Inferior parietal cortex (tissue), 1 donor: ENCODE measurements around the gene C19orf85.
"Not testable (repeated sequence)": the region's sequence is repeated elsewhere in the genome, so short reads cannot be mapped to it uniquely, and the experiment has no call there.

Experiments
- DNase-seq: peaks from one replicate; pipeline ENCODE4 v3.0.0-alpha.2; 2016; ENCODE audit errors: extremely low spot score

The C19orf85 gene

DNA sequence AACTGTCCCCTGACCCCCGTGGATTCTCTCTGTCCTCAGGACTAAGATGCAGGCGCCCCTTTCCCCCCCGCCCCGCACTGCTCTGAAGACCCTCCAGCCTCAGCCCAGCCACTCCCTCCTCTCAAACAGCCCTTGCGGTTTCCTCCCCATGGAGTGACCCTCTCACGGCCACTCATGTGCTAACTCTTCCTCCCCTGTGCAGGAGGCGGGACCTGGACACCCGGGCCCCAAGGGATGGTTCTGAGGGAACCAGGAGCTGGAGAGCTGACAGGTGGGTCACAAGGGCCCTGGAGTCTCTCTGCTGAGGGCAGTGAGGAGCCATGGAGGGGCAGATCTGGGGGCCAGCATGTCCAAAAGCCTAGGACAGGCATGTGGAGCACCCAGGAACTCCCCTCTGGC lies 5.0 kb downstream of the C19orf85 start:
- no peak for DNase-seq

- no peak for DNase-seq
Measured at GRCh38 chr19:55457683-55458457, 6.7 kb downstream of the C19orf85 start.

DNA sequence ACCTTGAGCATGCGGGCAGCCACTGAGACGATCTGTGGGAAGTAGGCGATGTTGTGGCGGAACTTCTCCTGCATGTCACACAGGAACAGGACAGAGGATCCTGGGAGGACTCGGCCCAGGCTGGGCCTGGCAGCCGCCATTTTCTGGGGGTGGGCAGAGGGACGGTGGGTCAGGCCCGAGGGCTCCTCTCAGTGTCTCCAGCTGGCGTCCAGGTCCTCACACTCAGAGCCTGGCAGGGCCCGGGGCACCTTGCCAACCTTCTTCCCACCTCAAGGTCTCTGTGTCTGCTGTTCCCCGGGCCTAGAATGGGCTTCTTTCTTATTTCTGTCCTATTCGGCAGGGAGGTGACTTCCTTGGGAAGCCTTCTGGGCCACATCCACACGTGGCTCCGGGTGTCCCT lies 8.2 kb downstream of the C19orf85 start:
- no peak for DNase-seq

- DNase-seq, result no peak
Measured at GRCh38 chr19:55455576-55456235, 8.8 kb downstream of the C19orf85 start.

DNA sequence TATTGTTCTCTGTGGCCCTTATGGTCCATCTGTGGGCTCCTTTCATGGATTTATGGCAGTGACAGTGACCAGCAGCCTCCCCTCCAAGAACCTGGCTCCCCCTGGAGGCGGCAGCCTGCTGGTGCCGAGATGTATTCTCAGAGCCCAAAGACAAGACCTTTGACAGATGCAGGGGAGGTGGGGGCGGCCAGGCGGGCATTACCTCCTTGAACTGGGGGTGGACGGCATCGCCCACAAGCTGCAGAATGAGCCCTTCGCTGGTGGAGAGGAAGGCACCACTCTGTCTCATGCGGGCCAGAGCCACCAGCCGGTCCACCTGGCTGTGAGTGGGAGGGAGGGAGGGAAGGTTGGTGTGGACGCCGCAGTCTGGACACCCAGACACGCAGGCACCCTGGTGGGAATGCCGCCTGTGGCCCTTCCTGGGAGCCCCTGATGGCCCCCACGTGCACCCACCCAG lies 9.7 kb downstream of the C19orf85 start:
- peak; percentile 65 for DNase-seq

DNA sequence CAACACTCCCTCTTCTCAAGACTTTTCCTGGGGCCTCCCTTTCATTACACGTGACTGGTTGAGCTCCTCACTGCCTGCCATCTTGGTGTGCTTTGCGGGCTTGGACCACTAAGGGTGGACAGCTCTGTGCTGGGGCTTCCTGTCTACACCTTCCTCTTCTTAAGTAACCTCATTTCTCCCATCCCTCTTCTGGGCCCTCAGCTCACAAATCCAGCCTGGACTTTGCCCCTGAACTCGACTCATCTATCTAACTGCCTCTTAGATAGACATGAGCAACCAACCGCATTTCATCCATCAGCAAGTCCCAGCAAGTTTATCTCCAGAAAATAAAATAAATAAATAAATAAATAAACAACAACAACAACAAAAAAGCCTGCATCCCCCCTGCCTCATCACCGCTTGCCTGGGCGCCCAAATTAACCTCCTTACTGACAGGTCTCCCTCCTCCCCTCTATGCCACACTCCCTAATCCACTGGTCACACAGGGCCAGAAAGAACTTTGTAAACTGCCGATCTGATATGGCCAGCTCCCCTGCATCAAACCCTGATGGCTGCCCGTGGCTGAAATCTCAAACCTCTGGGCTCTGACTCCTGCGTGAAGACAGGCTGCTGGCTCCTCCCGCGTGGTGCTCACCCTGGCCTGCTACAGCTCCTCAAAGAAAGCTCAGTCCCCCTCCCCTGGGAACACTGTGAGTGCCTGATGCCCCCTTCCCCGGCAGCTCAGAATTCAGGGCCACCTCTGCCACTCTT lies 10.9 kb downstream of the C19orf85 start:
- DNase-seq, result no peak

- peak; percentile 93 for DNase-seq
Measured at GRCh38 chr19:55452749-55453346, 11.7 kb downstream of the C19orf85 start.

DNA sequence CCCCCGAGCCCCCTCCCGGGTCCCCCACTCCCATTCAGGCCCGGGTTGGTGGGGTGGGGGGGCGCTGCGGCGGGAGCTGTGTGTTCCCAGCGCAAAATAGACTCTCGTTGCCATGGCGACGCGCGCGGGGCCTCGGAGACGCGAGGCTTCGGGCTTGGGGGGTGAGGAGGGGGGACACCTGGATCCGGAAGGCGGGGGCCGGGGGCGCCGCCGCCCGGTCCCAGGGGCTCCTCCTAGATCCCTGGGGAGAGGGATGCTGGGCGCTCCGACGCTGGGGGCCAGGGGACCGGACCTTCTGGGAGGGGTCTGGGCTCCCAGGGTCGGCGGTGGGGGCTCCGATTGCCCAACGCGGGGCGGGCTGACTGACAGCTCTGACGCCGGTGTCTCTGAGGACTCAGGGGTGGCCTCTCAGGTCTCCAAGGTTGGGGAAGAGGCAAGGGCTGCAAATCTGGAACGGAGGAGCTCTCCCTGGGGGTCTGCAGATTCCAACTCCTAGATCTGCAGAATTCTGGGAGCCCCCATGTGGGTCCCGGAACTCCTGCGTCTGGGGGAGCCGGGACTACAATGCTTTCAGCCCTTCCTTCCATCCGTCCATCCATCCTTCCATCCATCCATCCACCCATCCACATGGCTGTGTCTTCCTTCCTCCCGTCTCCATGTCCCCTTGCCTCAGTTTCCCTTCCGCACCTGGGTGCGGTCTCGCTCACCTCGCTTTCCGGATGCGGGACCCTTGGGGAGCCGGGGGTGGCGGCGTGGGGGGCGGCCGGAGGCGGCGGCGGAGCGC lies 12.4 kb downstream of the C19orf85 start:
- DNase-seq, result peak; percentile 57

DNA sequence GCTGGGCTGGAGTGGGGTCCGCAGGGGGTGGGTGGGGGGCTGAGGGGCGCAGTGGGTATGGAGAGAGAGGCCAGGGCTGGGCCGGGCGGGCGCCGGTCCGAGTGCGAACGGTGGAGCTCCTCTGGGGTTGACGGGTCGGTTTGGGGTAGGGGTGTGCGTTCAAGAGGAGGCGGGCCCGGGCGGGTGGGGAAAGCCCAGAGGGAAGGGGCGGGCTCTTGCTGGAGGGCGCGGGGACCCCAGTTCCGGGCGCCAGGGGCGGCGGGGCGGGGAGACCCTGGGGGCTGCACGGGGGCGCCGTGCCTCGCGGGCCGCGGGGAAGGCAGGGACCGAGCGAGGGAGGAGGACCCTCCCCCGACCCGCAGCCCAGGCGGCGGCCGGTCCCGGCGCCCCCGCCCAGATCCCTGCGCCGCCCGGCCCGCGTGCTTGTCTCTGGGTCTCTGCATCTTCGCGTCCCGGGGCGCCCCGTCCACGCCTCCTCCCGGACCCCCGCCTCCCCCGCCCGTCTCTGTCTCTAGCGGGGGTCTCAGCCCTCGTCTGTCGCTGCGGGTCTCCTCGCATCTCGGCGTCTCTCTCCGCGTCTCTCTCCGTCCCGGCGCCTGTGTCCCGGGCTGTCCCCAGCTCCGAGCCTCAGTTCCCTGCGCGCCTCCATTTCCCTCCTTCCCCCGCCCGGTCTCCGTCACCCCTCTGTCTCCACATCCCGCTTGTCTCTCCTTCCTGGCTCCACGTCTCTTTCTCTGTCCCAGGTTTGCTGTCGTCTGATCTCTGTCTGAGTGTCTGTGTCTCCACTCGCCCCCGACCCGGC lies 13.2 kb downstream of the C19orf85 start:
- no peak for DNase-seq

GRCh38 chr19:55449469-55449868 lies 15.1 kb downstream of the C19orf85 start:
- DNase-seq, result no peak

- not testable (repeated sequence) for DNase-seq
Measured at GRCh38 chr19:55448175-55448490, 16.4 kb downstream of the C19orf85 start.

DNA sequence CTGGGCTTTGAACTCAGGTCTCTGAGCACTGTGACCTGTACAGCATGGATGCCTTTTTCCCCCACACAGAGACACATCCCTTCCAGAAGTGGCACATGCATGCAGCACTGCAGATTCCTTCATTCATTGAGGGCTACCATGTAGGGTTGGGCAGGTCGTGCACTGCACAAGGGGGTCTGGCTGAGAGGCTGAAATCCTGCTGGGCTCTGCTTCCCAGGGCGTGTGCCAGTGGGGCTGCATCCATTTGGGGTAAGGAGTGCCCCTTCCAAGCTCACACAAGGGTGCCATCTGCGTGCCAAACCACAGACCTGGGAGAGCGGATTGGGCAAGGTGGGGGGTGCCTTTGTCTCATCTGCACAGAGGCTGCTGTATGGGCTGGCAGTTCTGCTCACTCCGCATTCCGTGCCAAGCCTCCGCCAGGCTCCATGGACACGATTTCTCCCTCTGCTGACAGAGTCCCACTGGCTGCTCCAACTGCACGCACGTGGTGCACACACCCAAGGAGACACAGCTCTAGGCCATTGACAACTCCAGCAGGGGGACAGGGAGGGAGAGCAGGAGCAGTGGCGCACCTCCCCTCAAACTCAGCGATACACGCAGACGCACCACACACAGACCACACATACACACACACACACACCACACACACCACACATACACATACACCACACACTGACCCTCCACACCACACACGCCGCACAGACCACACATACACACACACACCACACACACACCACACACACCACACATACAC lies 17.0 kb downstream of the C19orf85 start:
- peak; percentile 74 for DNase-seq

DNA sequence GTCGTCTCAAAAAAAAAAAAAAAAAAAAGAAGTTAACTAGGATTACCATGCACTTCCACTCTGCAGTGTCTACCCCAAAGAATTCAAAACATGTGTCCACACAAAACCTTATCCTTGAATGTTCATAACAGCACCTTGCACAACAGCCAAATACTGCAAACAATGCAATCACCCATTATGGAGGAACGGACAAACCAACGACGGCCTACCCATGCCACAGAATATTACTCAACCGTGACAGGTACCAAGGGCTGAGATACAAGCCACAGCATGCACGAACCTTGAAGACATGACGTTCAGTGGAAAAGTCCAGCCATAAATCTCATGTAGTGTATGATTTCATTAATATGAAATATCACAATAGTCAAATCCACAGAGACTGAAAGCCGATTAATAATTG lies 18.5 kb downstream of the C19orf85 start:
- no peak for DNase-seq

- DNase-seq, result no peak
Measured at GRCh38 chr19:55444646-55445045, 19.9 kb downstream of the C19orf85 start.

- DNase-seq, result no peak
Measured at GRCh38 chr19:55443824-55444480, 20.6 kb downstream of the C19orf85 start.

GRCh38 chr19:55443045-55443823 lies 21.3 kb downstream of the C19orf85 start, which contains the start of gene SHISA7:
Gene SHISA7 (minus strand): TSS chr19:55443300. CDS start chr19:55442863, 437 bp downstream.
- DNase-seq, result peak; percentile 56

GRCh38 chr19:55442372-55442961 lies 22.1 kb downstream of the C19orf85 start:
- no peak for DNase-seq

DNA sequence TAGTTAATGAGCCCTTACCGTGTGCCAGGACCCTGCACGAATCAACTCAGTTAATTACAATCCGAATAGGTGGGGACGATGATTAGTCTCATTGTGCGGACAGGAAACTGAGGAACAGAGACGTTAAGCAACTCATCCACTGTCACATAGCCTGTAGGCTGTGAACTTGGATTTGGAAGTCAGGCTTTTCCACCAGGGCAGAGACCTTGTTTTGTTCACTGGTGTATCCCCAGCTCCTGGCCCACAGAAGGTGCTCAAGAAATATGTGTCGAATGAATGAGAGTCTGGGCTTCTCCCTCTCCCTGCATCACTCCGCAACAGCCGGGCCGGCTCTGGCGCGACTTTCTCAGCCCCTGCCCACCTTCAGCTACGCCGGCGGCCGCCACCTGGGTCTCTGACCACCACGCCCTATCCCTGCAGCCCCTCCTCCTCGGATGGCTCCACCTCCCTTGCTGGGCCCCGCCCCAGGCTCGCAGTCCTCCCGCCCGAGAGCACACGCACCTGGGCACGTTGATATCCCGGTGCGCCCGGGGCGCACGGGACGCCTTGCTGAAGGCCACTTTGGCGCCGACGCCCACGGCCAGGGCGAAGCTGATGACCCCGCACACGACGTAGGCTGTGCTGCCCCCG lies 22.7 kb downstream of the C19orf85 start:
- DNase-seq, result no peak
